ENCODE measurements around the gene TTYH1.

Gene TTYH1

GRCh38 chr19:54481326-54481930 lies 66.2 kb downstream of the TTYH1 start:
- DNase-seq (ENCODE audit: low read depth) = no peak

- no peak for DNase-seq (ENCODE audit: low read depth)
Measured at GRCh38 chr19:54482889-54483288, 67.6 kb downstream of the TTYH1 start.

GRCh38 chr19:54484451-54484850 lies 69.2 kb downstream of the TTYH1 start:
- no peak for DNase-seq (ENCODE audit: low read depth)

GRCh38 chr19:54485851-54486250 lies 70.6 kb downstream of the TTYH1 start:
- no peak for DNase-seq (ENCODE audit: low read depth)

Measured in stromal cell of bone marrow (primary cell).